Right lobe of liver (tissue), 6 donors: Measurements from ENCODE around the gene MTERF2. TPM values are rescaled to one million over a fixed set of nuclear protein-coding genes. Genes with fewer than 3 reads are reported as not detected.
"Not testable (repeated sequence)": the region's sequence is repeated elsewhere in the genome, so short reads cannot be mapped to it uniquely, and the experiment has no call there.

Experiments used
- ATAC-seq, 4 donors: fragments of 200-7000 bp; cut with Tn5 transposase; one replicate each; pipeline ENCODE4 v1.9.1; 2020; ENCODE audit warnings: mild to moderate bottlenecking in 4 of 4, moderate library complexity in 4 of 4
- DNase-seq, 3 donors: peaks; one replicate each; pipeline ENCODE4 v3.0.0-alpha.2; 2020
- H3K27ac ChIP-seq, 3 donors: fragments of 200-600 bp; one replicate each; pipeline ENCODE4 v1.8.0; 2022
- H3K27me3 ChIP-seq, 2 donors: fragments of 200-600 bp; one replicate each; pipeline ENCODE4 v1.8.0; 2022
- H3K36me3 ChIP-seq, 4 donors: fragments of 200-600 bp; sonication (generic) in 1 of 4; one replicate each; pipeline versions ENCODE4 v1.5.1 to v1.8.0; 2017 to 2022; ENCODE audit warnings: control low read depth in 1 of 4
- H3K4me1 ChIP-seq, 4 donors: fragments of 200-600 bp; sonication (generic) in 1 of 4; one replicate each; pipeline versions ENCODE4 v1.5.1 to v1.8.0; 2017 to 2022; ENCODE audit warnings: control low read depth in 1 of 4
- H3K4me3 ChIP-seq, 3 donors: fragments of 200-600 bp; one replicate each; pipeline ENCODE4 v1.8.0; 2022
- H3K9me3 ChIP-seq, 4 donors: fragments of 200-600 bp; sonication (generic) in 1 of 4; one replicate each; pipeline versions ENCODE4 v1.5.1 to v1.8.0; 2017 to 2022; ENCODE audit warnings: control low read depth in 1 of 4
- POLR2A ChIP-seq: fragments of 450-650 bp; IDR thresholded peaks from one replicate; pipeline ENCODE4 v1.6.1; 2017; ENCODE audit warnings: antibody characterized with exemption, mild to moderate bottlenecking
- WGBS: methylation state at CpG from one replicate; pipeline ENCODE4 v1.1.6; 2018; ENCODE audit warnings: low coverage, low lambda C conversion rate; ENCODE audit not compliant: insufficient coverage; ENCODE audit errors: missing lambda C conversion rate; 5-methylcytosine and 5-hydroxymethylcytosine counted together
- intact Hi-C, 2 donors: fragments of 100-400 bp; cut with DNase I; formaldehyde crosslinking; loops; one replicate each; pipeline versions ENCODE4 v1.11.2 to v1.14.1; 2022
- total RNA-seq, 6 experiments: library from RNA; depleted of rRNA in 2 of 6; stranded (reverse); fragments of >200 nt in 2 of 6; fragmentation: NEBNext Ultra II Directional in 3 of 6; extraction: Animal tissue kit (Norgen Biotek cat#: 25700) in 3 of 6; gene quantifications; one replicate each; pipeline versions ENCODE4 v1.1.0 to v1.2.4, GENCODE V29; 2016 to 2023
- TF ChIP-seq, protein P1 (sequence below), 4 donors: fragments of 200-600 bp in 3 of 4; fragments of 450-650 bp in 1 of 4; IDR thresholded peaks; one replicate each; pipeline versions ENCODE4 v1.5.1 to v1.8.0; 2016 to 2022; ENCODE audit warnings: antibody characterized with exemption in 4 of 4, mild to moderate bottlenecking in 2 of 4
- donor health status: DM: no; HTN: yes; CAD: no.
- donor health status: DM: no; HTN: no; CAD: no.
- donor health status: DM: no; HTN: no; CAD: no.
- donor health status: DM: no; HTN: yes; CAD: no.
- donor health status: DM: no; HTN: yes; CAD: no.

MTERF2 gene
- total RNA-seq, 6 experiments from 2014 or later, result 7.2 to 14.4 (median 12.0) TPM

DNA sequence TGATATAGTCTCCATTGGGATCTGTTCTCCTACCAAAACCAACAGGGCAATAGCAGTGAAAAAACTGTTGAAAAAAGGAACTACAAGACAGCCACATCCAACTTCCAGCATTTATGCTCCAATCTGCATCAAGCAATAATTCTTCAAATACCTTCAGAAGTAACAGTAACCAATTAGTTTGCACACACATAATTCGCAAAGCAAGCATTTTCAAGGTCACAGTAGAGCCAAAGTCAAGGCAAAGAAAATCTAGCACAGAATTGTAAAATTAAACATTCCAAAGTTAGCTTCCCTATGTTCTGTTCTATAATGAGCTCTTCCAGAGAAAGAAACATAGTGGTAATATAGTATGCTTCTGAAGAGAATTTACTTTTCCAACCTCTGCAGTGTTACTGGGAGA is 11.0 kb upstream of the MTERF2 start:
- Histone ChIP-seq H3K27me3 (no peaks in the 10 kb centered on the region), H3K36me3 (no peaks in the 10 kb centered on the region), H3K27ac (no peak overlapping the region), H3K9me3 (no peaks in the 10 kb centered on the region), H3K4me3 (no peak overlapping the region), H3K4me1 (no peaks in the 10 kb centered on the region)
- no peak for DNase-seq
- ATAC-seq, result no peak
- intact Hi-C loops, result no loop called here
- TF ChIP-seq POLR2A, result no peak
- TF ChIP-seq, protein P1, sequence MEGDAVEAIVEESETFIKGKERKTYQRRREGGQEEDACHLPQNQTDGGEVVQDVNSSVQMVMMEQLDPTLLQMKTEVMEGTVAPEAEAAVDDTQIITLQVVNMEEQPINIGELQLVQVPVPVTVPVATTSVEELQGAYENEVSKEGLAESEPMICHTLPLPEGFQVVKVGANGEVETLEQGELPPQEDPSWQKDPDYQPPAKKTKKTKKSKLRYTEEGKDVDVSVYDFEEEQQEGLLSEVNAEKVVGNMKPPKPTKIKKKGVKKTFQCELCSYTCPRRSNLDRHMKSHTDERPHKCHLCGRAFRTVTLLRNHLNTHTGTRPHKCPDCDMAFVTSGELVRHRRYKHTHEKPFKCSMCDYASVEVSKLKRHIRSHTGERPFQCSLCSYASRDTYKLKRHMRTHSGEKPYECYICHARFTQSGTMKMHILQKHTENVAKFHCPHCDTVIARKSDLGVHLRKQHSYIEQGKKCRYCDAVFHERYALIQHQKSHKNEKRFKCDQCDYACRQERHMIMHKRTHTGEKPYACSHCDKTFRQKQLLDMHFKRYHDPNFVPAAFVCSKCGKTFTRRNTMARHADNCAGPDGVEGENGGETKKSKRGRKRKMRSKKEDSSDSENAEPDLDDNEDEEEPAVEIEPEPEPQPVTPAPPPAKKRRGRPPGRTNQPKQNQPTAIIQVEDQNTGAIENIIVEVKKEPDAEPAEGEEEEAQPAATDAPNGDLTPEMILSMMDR (IDR thresholded peaks at IDR 0.05), result no peak
- 100% methylated on average over 1 of the region's 1 CpG for WGBS

DNA sequence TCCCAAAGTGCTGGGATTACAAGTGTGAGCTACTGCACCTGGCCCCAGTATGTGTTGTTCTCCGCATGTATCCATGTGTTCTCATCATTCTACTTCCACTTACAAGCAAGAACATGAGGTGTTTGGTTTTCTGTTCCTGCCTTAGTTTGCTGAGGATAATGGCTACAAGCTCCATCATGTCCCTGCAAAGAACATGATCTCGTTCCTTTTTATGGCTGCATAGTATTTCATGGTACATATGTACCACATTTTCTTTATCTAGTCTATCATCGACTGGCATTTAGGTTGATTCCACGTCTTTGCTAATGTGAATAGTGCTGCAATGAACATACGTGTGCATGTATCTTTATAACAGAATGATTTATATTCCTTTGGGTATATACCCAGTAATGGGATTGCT is 9.2 kb upstream of the MTERF2 start:
- H3K9me3 ChIP-seq, H3K27ac ChIP-seq, intact Hi-C loops, H3K4me1 ChIP-seq, H3K36me3 ChIP-seq, DNase-seq, H3K4me3 ChIP-seq, ATAC-seq, H3K27me3 ChIP-seq: not testable (repeated sequence)
- 97% methylated on average over 5 of the region's 5 CpGs for WGBS

- H3K4me1 ChIP-seq, result no peaks in the 10 kb centered on the region
- no peak overlapping the region for H3K4me3 ChIP-seq
- no peaks in the 10 kb centered on the region for H3K27me3 ChIP-seq
- intact Hi-C loops, result no loop called here
- no peak for TF ChIP-seq POLR2A
- TF ChIP-seq, protein P1 (IDR thresholded peaks at IDR 0.05), result no peak
- no peak for DNase-seq
- H3K9me3 ChIP-seq, result no peaks in the 10 kb centered on the region
- no peak overlapping the region for H3K27ac ChIP-seq
- 61% methylated on average over 2 of the region's 2 CpGs for WGBS
- H3K36me3 ChIP-seq, result peaks cover 0 to 3% (median 0%) of the 10 kb centered on the region in 4 donors
- ATAC-seq, result no peak
These were observed 7.8 kb upstream of the MTERF2 start for GRCh38 chr12:106994579-106995220.

DNA sequence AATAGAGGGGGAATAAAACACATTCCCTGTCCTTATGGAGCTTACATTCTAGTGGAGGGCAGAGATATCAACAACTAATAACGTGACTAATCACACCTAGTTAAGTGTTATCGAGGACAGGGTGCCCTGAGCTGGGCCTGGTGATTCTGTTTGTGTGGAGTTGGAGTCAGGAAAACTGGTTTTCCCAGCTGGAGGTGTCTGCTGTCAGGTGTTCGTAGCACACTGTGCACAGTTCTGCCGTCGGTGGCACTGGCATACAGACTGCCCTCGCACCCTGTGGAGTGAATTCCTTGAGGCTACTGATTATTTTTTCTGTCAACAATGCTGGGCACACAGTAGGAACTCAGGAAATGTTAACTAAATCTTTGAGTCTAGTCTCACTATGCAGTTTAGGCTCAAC is 900 bp upstream of the MTERF2 start:
- 42% methylated on average over 2 of the region's 6 CpGs for WGBS
- H3K4me1 ChIP-seq, result peaks cover 0 to 11% (median 4%) of the 10 kb centered on the region in 4 donors

DNA sequence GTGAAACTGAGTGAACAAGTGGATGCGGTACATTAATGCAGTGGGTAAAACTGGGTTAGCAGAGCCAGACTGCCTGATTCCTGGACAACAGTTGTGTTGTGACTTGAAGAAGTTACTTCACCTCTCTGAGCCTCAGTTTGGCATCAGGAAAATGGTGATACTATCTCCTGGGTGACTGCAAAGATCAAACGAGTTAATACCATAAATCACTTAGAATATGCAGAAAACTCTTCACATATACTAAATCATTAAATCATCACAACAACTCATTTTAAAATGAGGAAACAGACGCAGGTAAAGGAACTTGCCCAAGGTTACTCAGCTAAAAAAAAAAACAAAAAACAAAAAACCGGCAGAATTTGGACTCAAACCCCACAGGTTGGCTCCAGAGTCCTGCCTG is 811 bp downstream of the MTERF2 start:
- WGBS, result 3% methylated on average over 3 of the region's 4 CpGs
- H3K4me1 ChIP-seq, result peaks cover 0 to 12% (median 6%) of the 10 kb centered on the region in 4 donors

More for the DNA sequence above, 900 bp upstream of the MTERF2 start:
- no peaks in the 10 kb centered on the region for H3K9me3 ChIP-seq
- peaks cover 0 to 3% (median 0%) of the 10 kb centered on the region in 4 donors for H3K36me3 ChIP-seq
- TF ChIP-seq, protein P1 (IDR thresholded peaks at IDR 0.05), result no peak
- TF ChIP-seq POLR2A, result no peak
- H3K4me3 ChIP-seq, result no peak overlapping the region
- no peak for ATAC-seq
- no peak overlapping the region for H3K27ac ChIP-seq
- no peaks in the 10 kb centered on the region for H3K27me3 ChIP-seq
- DNase-seq, result no peak
- intact Hi-C loops, result no loop called here

More for the DNA sequence above, 811 bp downstream of the MTERF2 start:
- Histone ChIP-seq H3K9me3 (no peaks in the 10 kb centered on the region), H3K4me3 (peak overlapping the region; percentile 64 to 78 (median 70)), H3K27me3 (no peaks in the 10 kb centered on the region), H3K27ac (peak overlapping the region; percentile 71 to 79 (median 79)), H3K36me3 (no peaks in the 10 kb centered on the region)
- ATAC-seq (no peak), DNase-seq (no peak)
- intact Hi-C loops, result no loop called here
- TF ChIP-seq POLR2A, result no peak
- TF ChIP-seq, protein P1 (IDR thresholded peaks at IDR 0.05), result no peak
